Stomach (tissue), 4 donors: Measurements from ENCODE around the gene FMN1.

ENCODE experiments used
- POLR2AphosphoS5 ChIP-seq, 3 donors: sonication (generic); formaldehyde crosslinking; IDR thresholded peaks; one replicate each; pipeline ENCODE4 v1.6.1; 2016; ENCODE audit warnings: antibody characterized with exemption in 3 of 3
- TF ChIP-seq, protein P1 (sequence below), 7 experiments: fragments of 450-650 bp in 4 of 7; fragments of 200-600 bp in 3 of 7; sonication (generic) in 3 of 7; IDR thresholded peaks; one replicate each; pipeline ENCODE4 v1.5.1; 2016 to 2019; ENCODE audit warnings: antibody characterized with exemption in 7 of 7, control low read depth in 2 of 7, mild to moderate bottlenecking in 1 of 7

GRCh38 chr15:33089878-33090757 is 104.4 kb downstream of the FMN1 start:
- TF ChIP-seq, protein P1, sequence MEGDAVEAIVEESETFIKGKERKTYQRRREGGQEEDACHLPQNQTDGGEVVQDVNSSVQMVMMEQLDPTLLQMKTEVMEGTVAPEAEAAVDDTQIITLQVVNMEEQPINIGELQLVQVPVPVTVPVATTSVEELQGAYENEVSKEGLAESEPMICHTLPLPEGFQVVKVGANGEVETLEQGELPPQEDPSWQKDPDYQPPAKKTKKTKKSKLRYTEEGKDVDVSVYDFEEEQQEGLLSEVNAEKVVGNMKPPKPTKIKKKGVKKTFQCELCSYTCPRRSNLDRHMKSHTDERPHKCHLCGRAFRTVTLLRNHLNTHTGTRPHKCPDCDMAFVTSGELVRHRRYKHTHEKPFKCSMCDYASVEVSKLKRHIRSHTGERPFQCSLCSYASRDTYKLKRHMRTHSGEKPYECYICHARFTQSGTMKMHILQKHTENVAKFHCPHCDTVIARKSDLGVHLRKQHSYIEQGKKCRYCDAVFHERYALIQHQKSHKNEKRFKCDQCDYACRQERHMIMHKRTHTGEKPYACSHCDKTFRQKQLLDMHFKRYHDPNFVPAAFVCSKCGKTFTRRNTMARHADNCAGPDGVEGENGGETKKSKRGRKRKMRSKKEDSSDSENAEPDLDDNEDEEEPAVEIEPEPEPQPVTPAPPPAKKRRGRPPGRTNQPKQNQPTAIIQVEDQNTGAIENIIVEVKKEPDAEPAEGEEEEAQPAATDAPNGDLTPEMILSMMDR (IDR thresholded peaks at IDR 0.05): no peak
- TF ChIP-seq POLR2AphosphoS5 (IDR thresholded peaks at IDR 0.05): peak; percentile 10 to 86 (median 43)
